Uterus (tissue), 2 donors: ENCODE results near the gene P2RY2.

ENCODE experiments used
- POLR2A ChIP-seq, 2 donors: fragments of 450-650 bp; IDR thresholded peaks; one replicate each; pipeline ENCODE4 v1.6.1; 2016; ENCODE audit warnings: antibody characterized with exemption in 2 of 2, mild to moderate bottlenecking in 1 of 2, moderate library complexity in 1 of 2
- TF ChIP-seq, protein P1 (sequence below), 4 experiments: fragments of 200-600 bp in 2 of 4; fragments of 450-650 bp in 2 of 4; sonication (generic) in 2 of 4; IDR thresholded peaks; one replicate each; pipeline ENCODE4 v1.5.1; 2016 to 2019; ENCODE audit warnings: antibody characterized with exemption in 4 of 4, mild to moderate bottlenecking in 2 of 4, moderate library complexity in 1 of 4

DNA sequence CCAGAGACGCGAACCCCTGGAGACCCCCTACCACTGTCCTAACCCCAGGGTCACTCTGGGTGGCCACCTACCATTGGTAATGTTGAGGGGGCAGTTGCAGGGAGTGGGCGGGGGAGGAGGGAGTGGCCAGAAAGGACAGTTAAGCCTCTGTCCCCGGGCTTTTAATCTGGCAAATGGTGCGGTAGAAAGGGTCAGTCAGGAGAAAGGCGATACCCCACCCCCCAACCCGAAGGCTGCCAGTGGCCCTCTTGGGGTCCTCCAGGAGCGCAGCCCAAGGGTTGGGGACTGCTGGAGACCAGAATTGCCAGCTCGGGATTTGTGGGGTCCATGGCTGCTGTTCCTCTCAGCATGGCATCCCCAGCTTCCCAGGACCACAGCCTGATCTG is 742 bp downstream of the P2RY2 start:
- no peak for TF ChIP-seq POLR2A (IDR thresholded peaks at IDR 0.05)
- TF ChIP-seq, protein P1, sequence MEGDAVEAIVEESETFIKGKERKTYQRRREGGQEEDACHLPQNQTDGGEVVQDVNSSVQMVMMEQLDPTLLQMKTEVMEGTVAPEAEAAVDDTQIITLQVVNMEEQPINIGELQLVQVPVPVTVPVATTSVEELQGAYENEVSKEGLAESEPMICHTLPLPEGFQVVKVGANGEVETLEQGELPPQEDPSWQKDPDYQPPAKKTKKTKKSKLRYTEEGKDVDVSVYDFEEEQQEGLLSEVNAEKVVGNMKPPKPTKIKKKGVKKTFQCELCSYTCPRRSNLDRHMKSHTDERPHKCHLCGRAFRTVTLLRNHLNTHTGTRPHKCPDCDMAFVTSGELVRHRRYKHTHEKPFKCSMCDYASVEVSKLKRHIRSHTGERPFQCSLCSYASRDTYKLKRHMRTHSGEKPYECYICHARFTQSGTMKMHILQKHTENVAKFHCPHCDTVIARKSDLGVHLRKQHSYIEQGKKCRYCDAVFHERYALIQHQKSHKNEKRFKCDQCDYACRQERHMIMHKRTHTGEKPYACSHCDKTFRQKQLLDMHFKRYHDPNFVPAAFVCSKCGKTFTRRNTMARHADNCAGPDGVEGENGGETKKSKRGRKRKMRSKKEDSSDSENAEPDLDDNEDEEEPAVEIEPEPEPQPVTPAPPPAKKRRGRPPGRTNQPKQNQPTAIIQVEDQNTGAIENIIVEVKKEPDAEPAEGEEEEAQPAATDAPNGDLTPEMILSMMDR (IDR thresholded peaks at IDR 0.05) = no peak
